HCEC 1CT (cell line): Measurements from ENCODE around the gene BRD4.

Source experiments
- DNase-seq: peaks from one replicate; pipeline ENCODE4 v3.0.0-alpha.2; 2017

BRD4 gene

DNA sequence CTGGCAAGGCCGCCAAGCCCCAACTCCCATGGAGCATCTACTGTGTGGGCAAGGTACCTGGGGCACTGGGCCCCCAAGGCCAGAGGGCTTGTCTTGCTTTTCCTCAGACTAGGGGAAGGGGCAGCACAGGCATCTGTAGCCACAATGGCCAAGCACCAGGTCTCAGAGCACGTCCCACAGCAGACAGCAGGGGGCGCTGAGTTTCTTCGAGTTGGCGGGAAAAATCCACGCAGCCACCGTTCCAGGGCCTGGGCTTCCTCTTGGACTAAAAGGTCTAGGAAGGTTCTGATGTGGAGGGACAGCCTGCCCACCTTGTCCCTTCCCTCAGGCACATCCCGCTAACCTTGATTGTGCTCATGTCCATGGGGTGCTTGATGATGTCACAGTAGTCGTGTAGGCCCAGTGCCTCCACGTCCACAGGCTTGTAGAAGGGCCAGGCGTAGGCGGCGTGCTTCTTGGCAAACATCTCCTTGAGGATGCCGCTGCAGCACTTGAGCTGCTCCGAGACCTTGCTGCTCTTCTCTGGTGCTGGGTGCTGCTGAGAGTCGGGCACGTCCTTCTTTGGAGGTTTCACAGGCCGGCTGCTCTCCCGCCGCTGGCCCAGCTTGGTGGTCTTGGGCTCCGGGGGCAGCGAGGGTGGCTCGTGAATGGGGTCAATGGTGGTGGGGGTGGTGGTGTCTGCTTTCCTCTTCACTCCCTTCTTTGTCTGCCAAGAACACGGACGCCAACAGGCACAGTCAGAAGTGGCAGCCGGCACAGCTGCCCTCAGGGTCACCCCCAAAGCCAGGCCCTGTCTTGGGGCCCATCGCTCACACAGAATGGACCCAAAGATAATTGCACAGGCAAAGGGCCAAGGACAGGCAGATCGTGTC lies 68.0 kb downstream of the BRD4 start:
- DNase-seq, result peak; percentile 42

- DNase-seq, result no peak
Measured at GRCh38 chr19:15263361-15263985, 68.9 kb downstream of the BRD4 start.

DNA sequence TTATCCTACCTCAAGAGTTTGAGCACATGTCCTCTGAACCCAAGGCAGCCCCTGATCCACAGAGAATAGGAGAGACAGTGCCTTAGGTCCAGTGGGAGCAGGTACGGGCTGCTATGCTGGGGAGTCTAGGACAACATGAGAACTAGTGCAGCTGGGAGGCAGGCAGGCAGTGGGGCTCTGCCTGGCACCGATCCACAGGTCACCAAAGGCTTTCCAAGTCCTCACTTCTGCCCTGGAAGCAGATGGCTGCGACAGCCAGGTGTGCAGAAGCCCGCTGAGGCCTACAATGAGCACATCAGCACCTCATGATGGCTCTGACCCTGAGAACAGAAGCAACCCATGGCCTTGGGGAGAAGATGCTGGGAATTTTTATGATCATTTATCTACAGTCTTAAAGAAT lies 70.3 kb downstream of the BRD4 start:
- no peak for DNase-seq

- DNase-seq, result no peak
Measured at GRCh38 chr19:15260939-15261338, 71.4 kb downstream of the BRD4 start.

DNA sequence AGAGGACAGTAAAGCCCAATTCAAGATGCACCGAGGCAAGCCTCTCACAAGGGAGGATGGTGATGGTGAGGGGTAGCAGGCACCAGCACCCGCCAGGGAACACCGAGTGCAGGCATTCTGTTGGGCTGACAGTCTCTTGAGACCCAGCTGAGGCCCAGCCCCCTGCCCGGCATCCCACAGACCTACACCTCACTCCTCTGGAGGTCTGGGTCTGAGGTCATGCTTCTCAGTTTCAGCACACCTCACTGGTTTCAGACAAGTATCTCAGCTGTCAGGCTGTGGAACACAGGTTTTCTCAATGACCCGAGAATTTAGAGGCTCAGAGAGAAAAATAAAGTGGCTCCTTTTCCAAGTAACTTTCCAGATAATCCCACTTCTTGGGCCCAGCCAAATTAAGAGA lies 72.4 kb downstream of the BRD4 start:
- DNase-seq, result no peak

DNA sequence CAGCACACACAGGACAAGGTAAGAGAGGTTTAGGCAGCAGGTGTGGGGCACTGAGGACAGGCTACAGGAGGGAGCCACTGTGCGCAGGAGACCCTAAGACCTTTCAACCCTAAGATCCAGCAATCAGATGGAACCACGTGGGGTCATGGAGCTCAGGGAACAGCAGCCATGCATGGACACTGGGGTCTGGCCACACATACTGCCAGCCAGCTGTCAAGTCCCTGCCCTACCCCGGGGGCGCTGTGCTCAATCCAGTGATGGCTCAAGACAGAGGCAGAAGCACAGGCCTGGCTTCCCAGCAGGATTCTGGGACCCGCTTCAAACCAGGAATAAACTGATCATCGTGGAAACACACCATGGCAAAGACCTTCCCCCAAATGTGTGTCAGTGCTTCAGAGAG lies 74.6 kb downstream of the BRD4 start:
- DNase-seq, result no peak

DNA sequence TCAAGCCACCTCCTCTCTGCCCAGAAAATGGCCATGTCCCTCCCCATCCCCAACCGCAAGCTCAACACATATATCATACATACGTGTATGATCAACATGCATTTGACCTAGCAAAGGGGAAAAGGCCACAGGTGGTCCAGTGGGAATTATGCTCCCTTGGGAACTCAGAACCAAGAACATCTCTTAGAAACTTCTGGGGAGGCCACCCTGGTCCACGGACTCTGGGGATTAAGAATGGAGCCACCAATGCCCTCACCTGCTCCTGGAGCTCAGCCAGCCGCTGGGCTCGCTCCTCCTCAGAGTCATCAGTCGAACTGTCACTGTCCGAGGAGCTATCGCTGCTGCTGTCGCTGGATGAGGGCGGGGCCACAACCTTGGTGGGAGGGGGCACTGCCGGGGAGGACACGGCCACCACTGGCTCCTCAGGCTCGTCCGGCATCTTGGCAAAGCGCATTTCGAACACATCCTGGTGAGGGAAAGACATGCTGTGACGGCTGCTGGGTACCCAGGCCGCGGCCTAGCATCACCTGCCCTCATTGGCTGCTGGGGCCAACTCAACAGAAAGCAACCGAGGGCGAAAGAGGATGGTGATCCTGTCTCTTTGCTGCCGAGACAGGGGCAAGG lies 75.5 kb downstream of the BRD4 start:
- no peak for DNase-seq

GRCh38 chr19:15255359-15255990 lies 76.9 kb downstream of the BRD4 start:
- no peak for DNase-seq

GRCh38 chr19:15254547-15254946 lies 77.8 kb downstream of the BRD4 start:
- DNase-seq, result no peak

GRCh38 chr19:15253513-15253912 lies 78.8 kb downstream of the BRD4 start:
- DNase-seq, result no peak

GRCh38 chr19:15253061-15253460 lies 79.3 kb downstream of the BRD4 start:
- no peak for DNase-seq

- peak; percentile 46 for DNase-seq
Measured at GRCh38 chr19:15252398-15253018, 79.8 kb downstream of the BRD4 start.

DNA sequence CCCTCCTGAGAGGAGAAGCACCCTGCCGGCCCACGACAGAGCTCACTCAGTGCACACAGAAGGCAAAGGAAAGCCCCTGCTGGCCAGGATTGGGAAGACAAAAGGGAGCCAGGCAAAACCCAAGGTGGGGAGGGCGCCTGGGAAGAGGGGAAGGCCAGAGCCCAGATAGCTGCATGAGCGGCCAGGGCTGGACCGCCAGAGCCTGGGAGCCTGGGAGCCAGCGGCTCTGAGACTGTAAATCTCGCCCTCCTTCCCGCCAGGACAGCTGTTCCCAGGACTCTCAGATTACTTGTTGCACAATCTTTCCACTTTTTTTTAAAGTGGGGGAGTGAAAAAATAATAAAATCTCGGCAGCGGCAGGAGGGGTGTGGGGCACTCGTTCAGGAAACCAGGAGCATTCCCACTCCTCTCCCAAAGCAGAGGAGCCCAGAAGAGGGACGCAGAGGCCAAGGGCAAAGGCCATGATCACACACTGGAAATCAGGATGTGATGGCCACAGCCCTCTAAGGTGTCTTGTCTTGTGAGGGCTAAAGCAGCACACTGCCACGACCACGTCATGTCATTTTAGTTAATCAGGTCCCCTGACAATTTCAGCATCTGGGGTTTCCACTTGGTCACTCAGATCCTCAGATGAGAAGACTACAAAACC lies 80.5 kb downstream of the BRD4 start:
- DNase-seq, result peak; percentile 90

GRCh38 chr19:15251010-15251748 lies 81.2 kb downstream of the BRD4 start:
- DNase-seq, result peak; percentile 75

- no peak for DNase-seq
Measured at GRCh38 chr19:15250640-15250993, 81.7 kb downstream of the BRD4 start.

- peak; percentile 88 for DNase-seq
Measured at GRCh38 chr19:15249972-15250639, 82.2 kb downstream of the BRD4 start.

GRCh38 chr19:15249528-15249874 lies 82.8 kb downstream of the BRD4 start:
- DNase-seq, result peak; percentile 28

GRCh38 chr19:15248648-15249527 lies 83.5 kb downstream of the BRD4 start:
- peak; percentile 86 for DNase-seq

- DNase-seq, result no peak
Measured at GRCh38 chr19:15248106-15248505, 84.2 kb downstream of the BRD4 start.
